IMR-90 (cell line): ENCODE data around the gene HNMT. TPM values are rescaled to one million over a fixed set of nuclear protein-coding genes. Genes with fewer than 3 reads are reported as not detected.

Experiments used
- ATAC-seq: fragments of 200-7000 bp; cut with Tn5 transposase; 2 replicates; pipeline ENCODE4 v1.9.1; 2020; ENCODE audit warnings: low read depth, mild to moderate bottlenecking, moderate library complexity
- BruUV-seq: library from RNA; stranded (reverse); fragments of 400-500 nt; replicated peaks from 2 replicates; lab custom pipeline; 2021; lab: Mats Ljungman, UMichigan
- CTCF ChIA-PET: fragments of 300-600 bp; formaldehyde crosslinking; extraction: SDS; loops from one replicate; lab custom pipeline; 2021; ENCODE audit warnings: antibody characterized with exemption; lab: Yijun Ruan, JAX
- POLR2A ChIA-PET: fragments of 300-600 bp; sonication (Branson Sonifier 250); formaldehyde crosslinking; loops from one replicate; lab custom pipeline; 2022; ENCODE audit warnings: antibody characterized with exemption; ENCODE audit not compliant: unreplicated experiment; lab: Charles Lee
- DNase-seq: peaks from one replicate; pipeline ENCODE4 v3.0.0; 2013
- H2AFZ ChIP-seq: replicated peaks from 2 replicates; pipeline ENCODE3; 2013; ENCODE audit warnings: low read length, mild to moderate bottlenecking; ENCODE audit not compliant: poor library complexity
- H2AK5ac ChIP-seq: 2 replicates; pipeline ENCODE4 v1.6.1; 2013; ENCODE audit warnings: low read depth, low read length, inconsistent platforms
- H2AK9ac ChIP-seq: replicated peaks from 2 replicates; pipeline ENCODE3; 2013; ENCODE audit warnings: mild to moderate bottlenecking, low read depth, low read length, moderate library complexity; ENCODE audit not compliant: poor library complexity
- H2BK120ac ChIP-seq: 2 replicates; pipeline ENCODE4 v1.6.1; 2013; ENCODE audit warnings: low read depth, low read length, inconsistent platforms
- H2BK15ac ChIP-seq: 3 replicates; pipeline ENCODE4 v1.6.1; 2013; ENCODE audit warnings: low read depth, low read length, inconsistent platforms
- H2BK20ac ChIP-seq: 2 replicates; pipeline ENCODE4 v1.6.1; 2013; ENCODE audit warnings: low read depth, mild to moderate bottlenecking, inconsistent platforms, low read length, moderate library complexity
- H2BK5ac ChIP-seq: 2 replicates; pipeline ENCODE4 v1.6.1; 2013; ENCODE audit warnings: mild to moderate bottlenecking, low read depth, low read length, inconsistent platforms; ENCODE audit not compliant: poor library complexity, severe bottlenecking
- H3K14ac ChIP-seq: replicated peaks from 2 replicates; pipeline ENCODE4 v1.6.1; 2013; ENCODE audit warnings: low read depth, low read length, inconsistent platforms
- H3K18ac ChIP-seq: 2 replicates; pipeline ENCODE4 v1.6.1; 2013; ENCODE audit warnings: low read depth, low read length, control low read depth
- H3K23ac ChIP-seq: 2 replicates; pipeline ENCODE4 v1.6.1; 2013; ENCODE audit warnings: low read depth, low read length, inconsistent platforms
- H3K27ac ChIP-seq: 2 replicates; pipeline ENCODE4 v1.5.1; 2013; ENCODE audit warnings: mild to moderate bottlenecking, control low read depth, low read length; ENCODE audit not compliant: insufficient read depth
- H3K27me3 ChIP-seq: 2 replicates; pipeline ENCODE4 v1.6.1; 2013; ENCODE audit warnings: low read length; ENCODE audit not compliant: control insufficient read depth, insufficient read depth
- H3K36me3 ChIP-seq: 2 replicates; pipeline ENCODE4 v1.6.1; 2013; ENCODE audit warnings: low read length, mixed read lengths; ENCODE audit not compliant: control insufficient read depth, insufficient read depth
- H3K4ac ChIP-seq: 2 replicates; pipeline ENCODE4 v1.6.1; 2013; ENCODE audit warnings: low read depth, low read length, inconsistent platforms
- H3K4me1 ChIP-seq: 2 replicates; pipeline ENCODE4 v1.6.1; 2013; ENCODE audit warnings: low read length, mixed read lengths; ENCODE audit not compliant: control insufficient read depth, insufficient read depth
- H3K4me2 ChIP-seq: 2 replicates; pipeline ENCODE4 v1.6.1; 2013; ENCODE audit warnings: low read depth, mild to moderate bottlenecking, control low read depth, low read length, moderate library complexity
- H3K4me3 ChIP-seq: 2 replicates; pipeline ENCODE4 v1.5.1; 2013; ENCODE audit warnings: low read depth, mild to moderate bottlenecking, control low read depth, low read length, moderate library complexity; ENCODE audit not compliant: insufficient read depth
- H3K56ac ChIP-seq: 2 replicates; pipeline ENCODE4 v1.6.1; 2013; ENCODE audit warnings: low read length, inconsistent platforms; ENCODE audit not compliant: insufficient read depth; ENCODE audit errors: extremely low read depth
- H3K79me1 ChIP-seq, 2 experiments: 2 replicates each; pipeline ENCODE4 v1.6.1; 2013; ENCODE audit warnings: low read length in 2 of 2, inconsistent platforms in 1 of 2, low read depth in 1 of 2
- H3K9ac ChIP-seq: 2 replicates; pipeline ENCODE4 v1.6.1; 2013; ENCODE audit warnings: low read depth, low read length, control low read depth
- H3K9me1 ChIP-seq: 2 replicates; pipeline ENCODE4 v1.6.1; 2013; ENCODE audit warnings: low read length, inconsistent platforms; ENCODE audit not compliant: insufficient read depth
- H3K9me3 ChIP-seq: 2 replicates; pipeline ENCODE4 v1.6.1; 2013; ENCODE audit warnings: low read length; ENCODE audit not compliant: control insufficient read depth, insufficient read depth
- H4K20me1 ChIP-seq: 2 replicates; pipeline ENCODE4 v1.6.1; 2013; ENCODE audit warnings: low read length, inconsistent platforms; ENCODE audit not compliant: insufficient read depth
- H4K5ac ChIP-seq: 2 replicates; pipeline ENCODE4 v1.6.1; 2013; ENCODE audit warnings: mild to moderate bottlenecking, low read depth, low read length, control low read depth
- H4K8ac ChIP-seq, 2 experiments: 2 replicates each; pipeline ENCODE4 v1.6.1; 2013; ENCODE audit warnings: low read depth in 2 of 2, low read length in 2 of 2, control low read depth in 1 of 2, inconsistent platforms in 1 of 2
- H4K91ac ChIP-seq: 2 replicates; pipeline ENCODE4 v1.6.1; 2013; ENCODE audit warnings: low read depth, low read length, inconsistent platforms; ENCODE audit not compliant: insufficient read depth
- CHD1 ChIP-seq: IDR thresholded peaks from 2 replicates; pipeline ENCODE4 v1.6.1; 2012; ENCODE audit warnings: low read depth, low read length, improper control_type of control experiment
- ELK1 ChIP-seq: fragments of 150-350 bp; IDR thresholded peaks from 2 replicates; pipeline ENCODE4 v1.6.1; 2016; ENCODE audit warnings: low read depth, mild to moderate bottlenecking, low read length, moderate library complexity, borderline replicate concordance
- MAFK ChIP-seq: IDR thresholded peaks from 2 replicates; pipeline ENCODE4 v1.6.1; 2012; ENCODE audit warnings: low read depth, low read length, improper control_type of control experiment
- MXI1 ChIP-seq: IDR thresholded peaks from 2 replicates; pipeline ENCODE4 v1.6.1; 2012; ENCODE audit warnings: low read depth, mild to moderate bottlenecking, low read length, moderate library complexity, borderline replicate concordance
- RFX5 ChIP-seq: IDR thresholded peaks from 2 replicates; pipeline ENCODE4 v1.8.0; 2012; ENCODE audit warnings: low read depth, mild to moderate bottlenecking, low read length, moderate library complexity
- SMC3 ChIP-seq: fragments of 150-350 bp; IDR thresholded peaks from 2 replicates; pipeline ENCODE4 v1.6.1; 2016; ENCODE audit warnings: low read depth, mild to moderate bottlenecking, antibody characterized with exemption, low read length, moderate library complexity
- WGBS, 2 experiments: methylation state at CpG; one replicate each; pipeline versions ENCODE4 v1.1.5 to v1.1.7; 2013; ENCODE audit warnings: missing lambda C conversion rate in 2 of 2; ENCODE audit not compliant: insufficient read length in 1 of 2; ENCODE audit errors: extremely low coverage in 2 of 2; 5-methylcytosine and 5-hydroxymethylcytosine counted together
- dilution Hi-C: fragments of 300-500 bp; cut with HindIII; formaldehyde crosslinking; loops from one replicate; pipeline ENCODE4 v1.14.3; 2018; ENCODE audit warnings: low sequenced_read_pairs; ENCODE audit not compliant: unreplicated experiment
- in situ Hi-C: fragments of 300-500 bp; cut with MboI; formaldehyde crosslinking; loops from 3 replicates; pipeline ENCODE4 v1.14.3; 2019; ENCODE audit warnings: low sequenced_read_pairs, inconsistent platforms, mixed read lengths
- intact Hi-C: fragments of 100-400 bp; cut with micrococcal nuclease; formaldehyde crosslinking; loops from 2 replicates; pipeline ENCODE4 v1.10.0; 2022
- polyA plus RNA-seq, 3 experiments: library from polyadenylated mRNA; depleted of rRNA; stranded (reverse); fragments of >200 nt; gene quantifications; 2 replicates each; pipeline ENCODE4 v1.2.3, GENCODE V29; 2012; ENCODE audit warnings: low replicate concordance in 1 of 3
- total RNA-seq: library from RNA; depleted of rRNA; stranded (reverse); fragments of >200 nt; gene quantifications from 2 replicates; pipeline ENCODE4 v1.2.3, GENCODE V29; 2012

Gene HNMT
- total and polyA plus RNA-seq, 2 of the 4 experiments (the other 2 are of a cell fraction), result 6.4 to 14.2 TPM

- POLR2A ChIA-PET, result no interaction called here
- TF ChIP-seq MAFK (no peak), MXI1 (no peak), RFX5 (no peak), CHD1 (no peak), SMC3 (no peak), ELK1 (no peak)
- no peak overlapping the region for H2BK120ac ChIP-seq
- no peak overlapping the region for H3K4me2 ChIP-seq
- H3K9me3 ChIP-seq, result no peaks in the 10 kb centered on the region
- H3K4ac ChIP-seq, result no peak overlapping the region
- dilution Hi-C loops (no loop called here), in situ Hi-C loops (no loop called here), intact Hi-C loops (no loop called here)
- H3K27me3 ChIP-seq, result no peaks in the 10 kb centered on the region
- no peak overlapping the region for H3K18ac ChIP-seq
- H3K36me3 ChIP-seq, result peaks cover 6% of the 10 kb centered on the region; the same call in 1 of the 2 replicates
- no peak overlapping the region for H3K56ac ChIP-seq
- H4K5ac ChIP-seq, result no peak overlapping the region
- H3K79me1 ChIP-seq, result no peaks in the 10 kb centered on the region
- no peaks in the 10 kb centered on the region for H3K9me1 ChIP-seq
- H4K8ac ChIP-seq, result no peak overlapping the region
- DNase-seq (no peak), ATAC-seq (no peak)
- H2BK15ac ChIP-seq, result no peak overlapping the region
- no peak overlapping the region for H2AK9ac ChIP-seq
- no peak overlapping the region for H3K27ac ChIP-seq
- no CpG with 5 or more reads among the region's 1 CpG for WGBS, 2 experiments
- H4K91ac ChIP-seq, result no peak overlapping the region
- no peak overlapping the region for H2AFZ ChIP-seq
- H2AK5ac ChIP-seq, result no peak overlapping the region
- no peaks in the 10 kb centered on the region for H4K20me1 ChIP-seq
- no peak overlapping the region for H3K23ac ChIP-seq
- H3K4me3 ChIP-seq, result no peak overlapping the region
- H3K4me1 ChIP-seq, result no peaks in the 10 kb centered on the region
- H3K14ac ChIP-seq, result no peak overlapping the region
- CTCF ChIA-PET, result no interaction called here
- BruUV-seq, result no TSS peak
- H2BK5ac ChIP-seq, result no peak overlapping the region
- no peak overlapping the region for H2BK20ac ChIP-seq
- no peak overlapping the region for H3K9ac ChIP-seq
Measured at GRCh38 chr2:138003411-138003810, 39.1 kb downstream of the HNMT start.
